K562 (cell line): ENCODE measurements around the gene ZNF865. TPM values are rescaled to one million over a fixed set of nuclear protein-coding genes. Genes with fewer than 3 reads are reported as not detected.

Experiments used
- ATAC-seq: fragments of 200-7000 bp; cut with Tn5 transposase; 3 replicates; pipeline ENCODE4 v1.9.1; 2020; ENCODE audit warnings: moderate library complexity
- BruUV-seq: library from RNA; stranded (reverse); fragments of 400-500 nt; replicated peaks from 2 replicates; lab custom pipeline; 2021; lab: Mats Ljungman, UMichigan
- CTCF ChIA-PET: fragments of 300-600 bp; formaldehyde crosslinking; extraction: SDS; loops from one replicate; lab custom pipeline; 2021; ENCODE audit warnings: low intra/inter-chr PET ratio; lab: Yijun Ruan, JAX
- POLR2A ChIA-PET: fragments of 300-600, 350-650 bp; sonication (Branson Sonifier 250); formaldehyde crosslinking; extraction: SDS; loops from one replicate; lab custom pipeline; 2021; ENCODE audit warnings: antibody characterized with exemption, inconsistent platforms; lab: Yijun Ruan, JAX
- DNase-seq, 4 experiments: peaks; one replicate each; pipeline versions ENCODE4 v3.0.0 to v3.0.0-alpha.2; 2011 to 2018; ENCODE audit warnings: low spot score in 3 of 4, mixed read lengths in 3 of 4; ENCODE audit errors: extremely low read depth in 1 of 4
- FAIRE-seq: peaks from 2 replicates; lab custom pipeline; 2011; peaks lifted over from hg19 to GRCh38; lab: Jason Lieb, UNC
- H2AFZ ChIP-seq: 2 replicates; pipeline ENCODE4 v1.6.0; 2011; ENCODE audit warnings: low read depth, low read length, control low read depth, inconsistent platforms
- H3K27ac ChIP-seq: fragments of 200-600 bp; 3 replicates; pipeline ENCODE4 v1.8.0; 2011; ENCODE audit warnings: low read depth, mild to moderate bottlenecking, control low read depth, inconsistent platforms, low read length, moderate library complexity, mixed read lengths; ENCODE audit errors: extremely low read depth
- H3K27me3 ChIP-seq, 2 experiments: fragments of 300-600 bp in 1 of 2; 2 replicates in 1 of 2; 3 replicates in 1 of 2; pipeline versions ENCODE4 v1.6.0 to v1.8.0; 2011; ENCODE audit warnings: inconsistent platforms in 2 of 2, low read length in 2 of 2, mild to moderate bottlenecking in 1 of 2, mixed read lengths in 1 of 2, moderate library complexity in 1 of 2; ENCODE audit not compliant: control insufficient read depth in 2 of 2, insufficient read depth in 2 of 2
- H3K36me3 ChIP-seq: fragments of 300-600 bp; 3 replicates; pipeline ENCODE4 v1.8.0; 2011; ENCODE audit warnings: mild to moderate bottlenecking, low read length, inconsistent platforms; ENCODE audit not compliant: control insufficient read depth, insufficient read depth
- H3K4me1 ChIP-seq, 2 experiments: fragments of 200-600 bp in 1 of 2; replicated peaks in 1 of 2; 2 replicates in 1 of 2; 3 replicates in 1 of 2; pipeline versions ENCODE4 v1.5.1 to v1.8.0; 2011; ENCODE audit warnings: inconsistent platforms in 2 of 2, low read length in 2 of 2, mild to moderate bottlenecking in 1 of 2, mixed read lengths in 1 of 2, moderate library complexity in 1 of 2; ENCODE audit not compliant: control insufficient read depth in 2 of 2, insufficient read depth in 2 of 2
- H3K4me2 ChIP-seq: 2 replicates; pipeline ENCODE4 v1.6.1; 2011; ENCODE audit warnings: low read length, control low read depth, inconsistent platforms, mixed read lengths; ENCODE audit not compliant: insufficient read depth
- H3K4me3 ChIP-seq: fragments of 200-600 bp; sonication (generic), shearing (Covaris generic); 2 replicates; pipeline ENCODE4 v1.5.1; 2016; ENCODE audit warnings: control low read depth, inconsistent platforms
- H3K79me2 ChIP-seq: fragments of 200-600 bp; 3 replicates; pipeline ENCODE4 v1.8.0; 2011; ENCODE audit warnings: low read length, inconsistent platforms; ENCODE audit not compliant: control insufficient read depth, insufficient read depth
- H3K9ac ChIP-seq, 2 experiments: 2 replicates each; pipeline versions ENCODE4 v1.6.0 to v1.6.1; 2011; ENCODE audit warnings: low read depth in 2 of 2, low read length in 2 of 2, control low read depth in 1 of 2, inconsistent platforms in 1 of 2, mild to moderate bottlenecking in 1 of 2, mixed read lengths in 1 of 2; ENCODE audit not compliant: insufficient read depth in 1 of 2
- H3K9me1 ChIP-seq: one replicate; pipeline ENCODE4 v1.6.0; 2011; ENCODE audit warnings: inconsistent platforms, mild to moderate bottlenecking, low read length, moderate library complexity; ENCODE audit not compliant: control insufficient read depth, insufficient read depth
- H3K9me3 ChIP-seq: replicated peaks from 2 replicates; pipeline ENCODE4 v1.5.1; 2011; ENCODE audit warnings: low read depth, low read length, inconsistent platforms; ENCODE audit not compliant: control insufficient read depth, insufficient read depth
- H4K20me1 ChIP-seq: replicated peaks from 2 replicates; pipeline ENCODE4 v1.6.1; 2011; ENCODE audit warnings: low read length, inconsistent platforms, mixed read lengths; ENCODE audit not compliant: control insufficient read depth, insufficient read depth
- POLR2G ChIP-seq: fragments of 200-400 bp; formaldehyde crosslinking; IDR thresholded peaks from 2 replicates; pipeline ENCODE4 v1.6.1; 2017; ENCODE audit warnings: low read depth, mild to moderate bottlenecking, antibody characterized with exemption, low read length, moderate library complexity
- RBM14 ChIP-seq: fragments of 200-400 bp; formaldehyde crosslinking; IDR thresholded peaks from 2 replicates; pipeline ENCODE4 v1.6.1; 2018; ENCODE audit warnings: low read depth, mild to moderate bottlenecking, low read length, moderate library complexity, borderline replicate concordance; ENCODE audit not compliant: insufficient read depth
- ZBED1 ChIP-seq: IDR thresholded peaks from 2 replicates; pipeline ENCODE4 v1.6.1; 2014
- ZNF282 ChIP-seq: sonication (generic); formaldehyde crosslinking; IDR thresholded peaks from 2 replicates; pipeline ENCODE4 v1.8.1; 2023; ENCODE audit warnings: missing genetic modification reagents
- ZNF551 ChIP-seq: fragments of 250-450 bp; sonication (Bioruptor Pico); IDR thresholded peaks from 2 replicates; pipeline ENCODE4 v1.5.0; 2021; ENCODE audit warnings: mild to moderate bottlenecking, moderate library complexity
- WGBS: fragments of 100-300 bp; shearing (Covaris generic); methylation state at CpG from one replicate; pipeline ENCODE4 v1.1.6; 2016; ENCODE audit warnings: low coverage, mixed read lengths; ENCODE audit not compliant: insufficient coverage; ENCODE audit errors: missing lambda C conversion rate; 5-methylcytosine and 5-hydroxymethylcytosine counted together
- in situ Hi-C: fragments of 300-500 bp; cut with MboI; formaldehyde crosslinking; loops from 4 replicates; pipeline ENCODE4 v1.15.0; 2018; ENCODE audit warnings: inconsistent platforms, mixed read lengths
- intact Hi-C: fragments of 100-400 bp; cut with micrococcal nuclease; formaldehyde crosslinking; loops from 2 replicates; pipeline ENCODE4 v1.14.2; 2022
- polyA plus RNA-seq, 8 experiments: library from polyadenylated mRNA; depleted of rRNA in 4 of 8; stranded (reverse) in 5 of 8; unstranded in 3 of 8; fragments of >200 nt; fragmentation: Nextera tagmentation in 2 of 8; fragmentation: Illumina TruSeq in 1 of 8; extraction: Ambion mirVana in 2 of 8; extraction: Trizol in 1 of 8; gene quantifications; 2 replicates each; pipeline versions ENCODE4 v1.2.1 to v1.2.3, GENCODE V29; 2011 to 2014; ENCODE audit warnings: inconsistent platforms in 1 of 8, missing spikeins in 1 of 8
- total RNA-seq, 7 experiments: library from RNA; depleted of rRNA in 6 of 7; stranded (reverse); fragments of >200 nt in 6 of 7; fragmentation: Illumina TruSeq in 2 of 7; extraction: Trizol in 2 of 7; gene quantifications; 2 replicates each; pipeline versions ENCODE4 v1.2.1 to v1.2.3, GENCODE V29; 2011 to 2021; ENCODE audit warnings: low replicate concordance in 1 of 7

ZNF865 gene
- total and polyA plus RNA-seq, 9 of the 15 experiments (the other 6 are each of a cell fraction or from before 2014, with no cell fraction given), result 0.40 to 18.8 (median 1.6) TPM; not detected in 2

- H3K9me1 ChIP-seq, result no peaks in the 10 kb centered on the region
- WGBS, result 97% methylated on average over 15 of the region's 73 CpGs
- DNase-seq, result no peak
- ChIA-PET CTCF (no interaction called here), POLR2A (no interaction called here)
- in situ Hi-C loops (no loop called here), intact Hi-C loops (no loop called here)
- H2AFZ ChIP-seq, result no peak overlapping the region
- FAIRE-seq, result no peak
- H3K4me2 ChIP-seq, result no peak overlapping the region
- H3K36me3 ChIP-seq, result peaks cover 39% of the 10 kb centered on the region; the same call in 2 of the 3 replicates
- H3K27me3 ChIP-seq, result no peaks in the 10 kb centered on the region
- no peaks in the 10 kb centered on the region for H3K79me2 ChIP-seq
- ATAC-seq, result no peak
- H3K4me3 ChIP-seq, result no peak overlapping the region
- no peak overlapping the region for H3K9ac ChIP-seq
- H3K4me1 ChIP-seq, result peaks cover 6 to 24% of the 10 kb centered on the region in 2 experiments; a peak in 3 of 5 replicates
- no peak overlapping the region for H3K27ac ChIP-seq
- peaks cover 3% of the 10 kb centered on the region; the same call in 1 of the 2 replicates for H3K9me3 ChIP-seq
- BruUV-seq, result no TSS peak
- no peaks in the 10 kb centered on the region for H4K20me1 ChIP-seq
- TF ChIP-seq ZNF282 (CRISPR knock-in tag), result no peak
- TF ChIP-seq RBM14, result no peak
- peak; percentile 42 for TF ChIP-seq POLR2G
- TF ChIP-seq ZNF551, result no peak
- TF ChIP-seq ZBED1, result no peak
These were observed 12.9 kb upstream of the ZNF865 start for GRCh38 chr19:55592391-55593090.
